ENCODE measurements around the gene INTS3. TPM values are rescaled to one million over a fixed set of nuclear protein-coding genes. Genes with fewer than 3 reads are reported as not detected.

INTS3 gene
- total and polyA plus RNA-seq, 9 of the 15 experiments (the other 6 are each of a cell fraction or from before 2014, with no cell fraction given): 6.3 to 24.1 (median 14.3) TPM

DNA sequence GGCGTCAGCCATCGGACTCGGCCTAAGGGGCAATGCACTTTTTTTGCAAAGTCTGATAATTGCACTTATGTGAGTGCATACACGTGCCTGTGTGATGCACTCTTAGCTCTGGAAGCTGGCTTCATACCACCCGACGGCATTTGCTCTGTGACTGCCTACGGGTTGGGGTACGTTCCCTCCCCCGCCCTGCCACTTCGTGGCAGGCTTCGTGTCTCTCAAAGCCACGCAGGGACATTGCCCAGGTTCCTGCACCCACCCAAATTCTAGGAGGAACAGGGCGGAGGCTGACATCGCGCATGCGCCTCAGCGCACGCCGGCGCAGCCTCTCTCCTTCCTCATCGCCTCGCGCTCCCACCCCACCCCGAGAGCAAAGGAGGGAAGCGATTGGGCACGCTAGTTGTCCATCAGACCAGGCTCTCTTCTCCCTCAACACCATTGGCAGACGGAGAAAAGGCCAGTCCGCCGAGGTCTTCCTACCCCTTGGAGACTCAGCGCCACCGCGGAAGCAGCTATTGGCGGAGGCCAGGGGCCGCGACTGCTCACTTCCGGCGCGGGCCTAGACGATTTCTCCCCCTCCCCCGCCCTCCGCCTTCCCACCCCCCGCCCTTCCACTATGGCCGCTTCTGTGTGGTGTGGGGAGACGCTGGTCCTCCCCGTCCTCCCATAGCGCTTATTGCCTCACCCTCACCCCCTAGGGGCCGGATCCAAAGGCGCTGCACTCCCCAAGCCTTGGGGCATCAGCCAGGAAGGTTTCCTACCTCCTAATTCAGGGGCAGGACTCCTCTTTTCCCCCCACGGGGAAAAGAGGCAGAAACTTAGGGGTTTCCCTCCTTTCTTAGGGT lies at the start of gene INTS3 (continued):
- TF ChIP-seq, protein P1, sequence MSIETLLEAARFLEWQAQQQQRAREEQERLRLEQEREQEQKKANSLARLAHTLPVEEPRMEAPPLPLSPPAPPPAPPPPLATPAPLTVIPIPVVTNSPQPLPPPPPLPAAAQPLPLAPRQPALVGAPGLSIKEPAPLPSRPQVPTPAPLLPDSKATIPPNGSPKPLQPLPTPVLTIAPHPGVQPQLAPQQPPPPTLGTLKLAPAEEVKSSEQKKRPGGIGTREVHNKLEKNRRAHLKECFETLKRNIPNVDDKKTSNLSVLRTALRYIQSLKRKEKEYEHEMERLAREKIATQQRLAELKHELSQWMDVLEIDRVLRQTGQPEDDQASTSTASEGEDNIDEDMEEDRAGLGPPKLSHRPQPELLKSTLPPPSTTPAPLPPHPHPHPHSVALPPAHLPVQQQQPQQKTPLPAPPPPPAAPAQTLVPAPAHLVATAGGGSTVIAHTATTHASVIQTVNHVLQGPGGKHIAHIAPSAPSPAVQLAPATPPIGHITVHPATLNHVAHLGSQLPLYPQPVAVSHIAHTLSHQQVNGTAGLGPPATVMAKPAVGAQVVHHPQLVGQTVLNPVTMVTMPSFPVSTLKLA (conservative IDR thresholded peaks at IDR 0.05): peak; percentile 46 to 59; a peak in 2 of 4 replicates
- TF ChIP-seq, protein P2, sequence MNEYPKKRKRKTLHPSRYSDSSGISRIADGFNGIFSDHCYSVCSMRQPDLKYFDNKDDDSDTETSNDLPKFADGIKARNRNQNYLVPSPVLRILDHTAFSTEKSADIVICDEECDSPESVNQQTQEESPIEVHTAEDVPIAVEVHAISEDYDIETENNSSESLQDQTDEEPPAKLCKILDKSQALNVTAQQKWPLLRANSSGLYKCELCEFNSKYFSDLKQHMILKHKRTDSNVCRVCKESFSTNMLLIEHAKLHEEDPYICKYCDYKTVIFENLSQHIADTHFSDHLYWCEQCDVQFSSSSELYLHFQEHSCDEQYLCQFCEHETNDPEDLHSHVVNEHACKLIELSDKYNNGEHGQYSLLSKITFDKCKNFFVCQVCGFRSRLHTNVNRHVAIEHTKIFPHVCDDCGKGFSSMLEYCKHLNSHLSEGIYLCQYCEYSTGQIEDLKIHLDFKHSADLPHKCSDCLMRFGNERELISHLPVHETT (CRISPR knock-in tag; conservative IDR thresholded peaks at IDR 0.05 in 1 of 2, IDR thresholded peaks at IDR 0.05 in 1 of 2): peak in 1 of 2 experiments; percentile 51; a peak in 1 of 4 replicates
- TF ChIP-seq HOXB6 (CRISPR knock-in tag; IDR thresholded peaks at IDR 0.05; ENCODE audit: borderline replicate concordance): no peak
- TF ChIP-seq, protein P3, sequence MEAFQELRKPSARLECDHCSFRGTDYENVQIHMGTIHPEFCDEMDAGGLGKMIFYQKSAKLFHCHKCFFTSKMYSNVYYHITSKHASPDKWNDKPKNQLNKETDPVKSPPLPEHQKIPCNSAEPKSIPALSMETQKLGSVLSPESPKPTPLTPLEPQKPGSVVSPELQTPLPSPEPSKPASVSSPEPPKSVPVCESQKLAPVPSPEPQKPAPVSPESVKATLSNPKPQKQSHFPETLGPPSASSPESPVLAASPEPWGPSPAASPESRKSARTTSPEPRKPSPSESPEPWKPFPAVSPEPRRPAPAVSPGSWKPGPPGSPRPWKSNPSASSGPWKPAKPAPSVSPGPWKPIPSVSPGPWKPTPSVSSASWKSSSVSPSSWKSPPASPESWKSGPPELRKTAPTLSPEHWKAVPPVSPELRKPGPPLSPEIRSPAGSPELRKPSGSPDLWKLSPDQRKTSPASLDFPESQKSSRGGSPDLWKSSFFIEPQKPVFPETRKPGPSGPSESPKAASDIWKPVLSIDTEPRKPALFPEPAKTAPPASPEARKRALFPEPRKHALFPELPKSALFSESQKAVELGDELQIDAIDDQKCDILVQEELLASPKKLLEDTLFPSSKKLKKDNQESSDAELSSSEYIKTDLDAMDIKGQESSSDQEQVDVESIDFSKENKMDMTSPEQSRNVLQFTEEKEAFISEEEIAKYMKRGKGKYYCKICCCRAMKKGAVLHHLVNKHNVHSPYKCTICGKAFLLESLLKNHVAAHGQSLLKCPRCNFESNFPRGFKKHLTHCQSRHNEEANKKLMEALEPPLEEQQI (IDR thresholded peaks at IDR 0.05): no peak
- no peak for TF ChIP-seq PHTF2 (CRISPR knock-in tag; IDR thresholded peaks at IDR 0.05)
- TF ChIP-seq ZNF121 (CRISPR knock-in tag; conservative IDR thresholded peaks at IDR 0.05): no peak
- TF ChIP-seq MTA3 (IDR thresholded peaks at IDR 0.05; ENCODE audit: borderline replicate concordance): peak; percentile 72; the same call in 1 of the 2 replicates
- TF ChIP-seq ZNF717 (CRISPR knock-in tag; IDR thresholded peaks at IDR 0.05): no peak
- TF ChIP-seq, protein P4, sequence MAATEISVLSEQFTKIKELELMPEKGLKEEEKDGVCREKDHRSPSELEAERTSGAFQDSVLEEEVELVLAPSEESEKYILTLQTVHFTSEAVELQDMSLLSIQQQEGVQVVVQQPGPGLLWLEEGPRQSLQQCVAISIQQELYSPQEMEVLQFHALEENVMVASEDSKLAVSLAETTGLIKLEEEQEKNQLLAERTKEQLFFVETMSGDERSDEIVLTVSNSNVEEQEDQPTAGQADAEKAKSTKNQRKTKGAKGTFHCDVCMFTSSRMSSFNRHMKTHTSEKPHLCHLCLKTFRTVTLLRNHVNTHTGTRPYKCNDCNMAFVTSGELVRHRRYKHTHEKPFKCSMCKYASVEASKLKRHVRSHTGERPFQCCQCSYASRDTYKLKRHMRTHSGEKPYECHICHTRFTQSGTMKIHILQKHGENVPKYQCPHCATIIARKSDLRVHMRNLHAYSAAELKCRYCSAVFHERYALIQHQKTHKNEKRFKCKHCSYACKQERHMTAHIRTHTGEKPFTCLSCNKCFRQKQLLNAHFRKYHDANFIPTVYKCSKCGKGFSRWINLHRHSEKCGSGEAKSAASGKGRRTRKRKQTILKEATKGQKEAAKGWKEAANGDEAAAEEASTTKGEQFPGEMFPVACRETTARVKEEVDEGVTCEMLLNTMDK (IDR thresholded peaks at IDR 0.05; ENCODE audit: borderline replicate concordance, insufficient read depth, low read depth, low read length, poor library complexity, severe bottlenecking): no peak
- no peak for TF ChIP-seq SMAD4 (CRISPR knock-in tag; conservative IDR thresholded peaks at IDR 0.05)

Measured in K562 (cell line).